WTC11 (cell line): Measurements from ENCODE around the gene ELMOD1. TPM values are rescaled to one million over a fixed set of nuclear protein-coding genes. Genes with fewer than 3 reads are reported as not detected.

ENCODE experiments used
- ATAC-seq: fragments of 200-7000 bp; cut with Tn5 transposase; 2 replicates; pipeline ENCODE4 v1.10.0; 2021; ENCODE audit warnings: mild to moderate bottlenecking, moderate library complexity
- CTCF ChIA-PET: fragments of 300-600 bp; sonication (Branson Sonifier 250); formaldehyde crosslinking; loops from one replicate; lab custom pipeline; 2021; ENCODE audit warnings: antibody characterized with exemption; lab: Charles Lee
- POLR2A ChIA-PET: fragments of 350-600 bp; sonication (Branson Sonifier 250); formaldehyde crosslinking; loops from one replicate; lab custom pipeline; 2021; ENCODE audit warnings: antibody characterized with exemption; lab: Charles Lee
- DNase-seq: peaks from one replicate; pipeline ENCODE4 v3.0.0; 2021; ENCODE audit warnings: low spot score
- H3K27ac Mint-ChIP-seq: 2 replicates; pipeline ENCODE4 v1.8.0; 2021; ENCODE audit warnings: mixed read lengths
- H3K27me3 Mint-ChIP-seq: 2 replicates; pipeline ENCODE4 v1.8.0; 2021; ENCODE audit warnings: low read depth, mild to moderate bottlenecking, moderate library complexity, mixed read lengths
- H3K36me3 Mint-ChIP-seq: 2 replicates; pipeline ENCODE4 v1.8.0; 2021; ENCODE audit warnings: mixed read lengths
- H3K4me1 Mint-ChIP-seq: 2 replicates; pipeline ENCODE4 v1.8.0; 2022; ENCODE audit warnings: mixed read lengths
- H3K4me3 Mint-ChIP-seq: 2 replicates; pipeline ENCODE4 v1.8.0; 2021; ENCODE audit warnings: mild to moderate bottlenecking, moderate library complexity, mixed read lengths
- H3K9me3 Mint-ChIP-seq: 2 replicates; pipeline ENCODE4 v1.8.0; 2021; ENCODE audit warnings: mixed read lengths
- ATF1 ChIP-seq: sonication (generic); formaldehyde crosslinking; IDR thresholded peaks from 2 replicates; pipeline ENCODE4 v1.8.1; 2023; ENCODE audit warnings: mild to moderate bottlenecking, moderate library complexity, missing genetic modification reagents
- ATF3 ChIP-seq: sonication (generic); formaldehyde crosslinking; conservative IDR thresholded peaks from 2 replicates; pipeline ENCODE4 v1.8.1; 2022; ENCODE audit warnings: mild to moderate bottlenecking, missing genetic modification reagents
- CDX4 ChIP-seq: fragments of 250-450 bp; sonication (Bioruptor Pico); IDR thresholded peaks from 2 replicates; pipeline ENCODE4 v1.9.0; 2021; ENCODE audit warnings: moderate library complexity, mild to moderate bottlenecking, inconsistent platforms, borderline replicate concordance
- CREM ChIP-seq: sonication (generic); formaldehyde crosslinking; IDR thresholded peaks from 2 replicates; pipeline ENCODE4 v1.8.1; 2022; ENCODE audit warnings: mild to moderate bottlenecking, missing genetic modification reagents, moderate library complexity
- E2F1 ChIP-seq: sonication (generic); formaldehyde crosslinking; IDR thresholded peaks from 2 replicates; pipeline ENCODE4 v1.8.0; 2022; ENCODE audit warnings: mild to moderate bottlenecking, missing genetic modification reagents
- EMX1 ChIP-seq: fragments of 250-450 bp; sonication (Bioruptor Pico); IDR thresholded peaks from 2 replicates; pipeline ENCODE4 v1.8.0; 2021; ENCODE audit warnings: mild to moderate bottlenecking
- FOXP1 ChIP-seq: sonication (generic); formaldehyde crosslinking; IDR thresholded peaks from 2 replicates; pipeline ENCODE4 v1.8.0; 2022; ENCODE audit warnings: missing genetic modification reagents, mild to moderate bottlenecking, moderate library complexity, borderline replicate concordance
- GTF2I ChIP-seq: fragments of 250-450 bp; sonication (Bioruptor Pico); conservative IDR thresholded peaks from 2 replicates; pipeline ENCODE4 v1.4.0; 2021; ENCODE audit warnings: mild to moderate bottlenecking
- HMGXB4 ChIP-seq: sonication (generic); formaldehyde crosslinking; IDR thresholded peaks from 2 replicates; pipeline ENCODE4 v1.8.1; 2023; ENCODE audit warnings: mild to moderate bottlenecking, moderate library complexity, missing genetic modification reagents
- IRF2 ChIP-seq: sonication (generic); formaldehyde crosslinking; IDR thresholded peaks from 2 replicates; pipeline ENCODE4 v1.8.0; 2022; ENCODE audit warnings: low read depth, missing genetic modification reagents, borderline replicate concordance
- MYBL2 ChIP-seq: sonication (generic); formaldehyde crosslinking; IDR thresholded peaks from 2 replicates; pipeline ENCODE4 v1.8.1; 2023; ENCODE audit warnings: mild to moderate bottlenecking, moderate library complexity, missing genetic modification reagents
- NFE2L1 ChIP-seq: sonication (generic); formaldehyde crosslinking; IDR thresholded peaks from 2 replicates; pipeline ENCODE4 v1.8.1; 2023; ENCODE audit warnings: missing genetic modification reagents
- OVOL2 ChIP-seq: fragments of 250-450 bp; sonication (Bioruptor Pico); IDR thresholded peaks from 2 replicates; pipeline ENCODE4 v1.9.0; 2021; ENCODE audit warnings: mild to moderate bottlenecking, borderline replicate concordance
- RORB ChIP-seq: fragments of 250-450 bp; sonication (Bioruptor Pico); IDR thresholded peaks from 2 replicates; pipeline ENCODE4 v1.9.0; 2021; ENCODE audit warnings: mild to moderate bottlenecking
- SMAD4 ChIP-seq: sonication (generic); formaldehyde crosslinking; IDR thresholded peaks from 2 replicates; pipeline ENCODE4 v1.8.0; 2022; ENCODE audit warnings: mild to moderate bottlenecking, missing genetic modification reagents
- SOX15 ChIP-seq: fragments of 250-450 bp; sonication (Bioruptor Pico); IDR thresholded peaks from 2 replicates; pipeline ENCODE4 v1.9.0; 2021; ENCODE audit warnings: mild to moderate bottlenecking
- SP1 ChIP-seq: sonication (generic); formaldehyde crosslinking; conservative IDR thresholded peaks from 2 replicates; pipeline ENCODE4 v1.8.1; 2022; ENCODE audit warnings: missing genetic modification reagents
- TEAD4 ChIP-seq: sonication (generic); formaldehyde crosslinking; IDR thresholded peaks from 2 replicates; pipeline ENCODE4 v1.8.0; 2022; ENCODE audit warnings: mild to moderate bottlenecking, missing genetic modification reagents
- TP53 ChIP-seq: sonication (generic); formaldehyde crosslinking; IDR thresholded peaks from 2 replicates; pipeline ENCODE4 v1.8.1; 2023; ENCODE audit warnings: mild to moderate bottlenecking, missing genetic modification reagents
- ZBTB21 ChIP-seq: sonication (generic); formaldehyde crosslinking; IDR thresholded peaks from 2 replicates; pipeline ENCODE4 v1.8.1; 2023; ENCODE audit warnings: mild to moderate bottlenecking, missing genetic modification reagents, borderline replicate concordance
- ZMAT4 ChIP-seq: fragments of 250-450 bp; sonication (Bioruptor Pico); IDR thresholded peaks from 2 replicates; pipeline ENCODE4 v1.9.0; 2021; ENCODE audit warnings: mild to moderate bottlenecking
- ZNF138 ChIP-seq: sonication (generic); formaldehyde crosslinking; conservative IDR thresholded peaks from 2 replicates; pipeline ENCODE4 v1.8.1; 2022; ENCODE audit warnings: mild to moderate bottlenecking, moderate library complexity, missing genetic modification reagents
- ZNF281 ChIP-seq: sonication (generic); formaldehyde crosslinking; IDR thresholded peaks from 2 replicates; pipeline ENCODE4 v1.8.0; 2023; ENCODE audit warnings: mild to moderate bottlenecking, missing genetic modification reagents
- ZNF396 ChIP-seq: fragments of 250-450 bp; sonication (Bioruptor Pico); IDR thresholded peaks from 2 replicates; pipeline ENCODE4 v1.8.0; 2021; ENCODE audit warnings: mild to moderate bottlenecking, moderate library complexity, borderline replicate concordance
- ZNF423 ChIP-seq: fragments of 250-450 bp; sonication (Bioruptor Pico); IDR thresholded peaks from 2 replicates; pipeline ENCODE4 v2.1.2; 2022; ENCODE audit warnings: mild to moderate bottlenecking, moderate library complexity
- ZNF532 ChIP-seq: fragments of 250-450 bp; sonication (Bioruptor Pico); IDR thresholded peaks from 2 replicates; pipeline ENCODE4 v1.9.0; 2021; ENCODE audit warnings: mild to moderate bottlenecking, borderline replicate concordance
- ZNF671 ChIP-seq: fragments of 250-450 bp; sonication (Bioruptor Pico); IDR thresholded peaks from 2 replicates; pipeline ENCODE4 v1.8.0; 2021; ENCODE audit warnings: mild to moderate bottlenecking
- total RNA-seq: library from RNA; stranded (reverse); gene quantifications from 3 replicates; pipeline ENCODE4 v1.2.3, GENCODE V29; 2021

The ELMOD1 gene
- total RNA-seq, 1 experiment from 2014 or later = 2.3 TPM

- TF ChIP-seq IRF2 (no peak), ZNF423 (CRISPR knock-in tag) (no peak), EMX1 (no peak), CREM (CRISPR knock-in tag) (no peak), FOXP1 (CRISPR knock-in tag) (no peak), OVOL2 (CRISPR knock-in tag) (no peak), SMAD4 (no peak), HMGXB4 (CRISPR knock-in tag) (no peak), E2F1 (CRISPR knock-in tag) (no peak), MYBL2 (CRISPR knock-in tag) (no peak), NFE2L1 (CRISPR knock-in tag) (no peak), ATF3 (CRISPR knock-in tag) (no peak), GTF2I (no peak), ZNF281 (CRISPR knock-in tag) (no peak)
- TF ChIP-seq, all 79 proteins: peak for 0
These were observed 40.1 kb downstream of the ELMOD1 start (continued) for GRCh38 chr11:107631043-107631442.

- CTCF ChIA-PET = no interaction called here
- H3K27me3 Mint-ChIP-seq = no peaks in the 10 kb centered on the region
- no peak for DNase-seq
- no peak for TF ChIP-seq ZNF396 (CRISPR knock-in tag)
- TF ChIP-seq TP53 = no peak
- TF ChIP-seq ATF1 = no peak
- no peak for TF ChIP-seq E2F1 (CRISPR knock-in tag)
- no peak for TF ChIP-seq ZMAT4 (CRISPR knock-in tag)
- TF ChIP-seq EMX1 = no peak
- TF ChIP-seq ZNF138 (CRISPR knock-in tag) = no peak
- TF ChIP-seq RORB = no peak
- no peak for TF ChIP-seq SP1 (CRISPR knock-in tag)
- TF ChIP-seq CDX4 (CRISPR knock-in tag) = no peak
- TF ChIP-seq SOX15 (CRISPR knock-in tag) = no peak
- no peak for TF ChIP-seq ZNF532 (CRISPR knock-in tag)
- TF ChIP-seq TEAD4 (CRISPR knock-in tag) = no peak
- TF ChIP-seq ZBTB21 (CRISPR knock-in tag) = no peak
- no peak for TF ChIP-seq ZNF671 (CRISPR knock-in tag)
- TF ChIP-seq OVOL2 (CRISPR knock-in tag) = no peak
These were observed 41.0 kb downstream of the ELMOD1 start for GRCh38 chr11:107631931-107632330.

More at GRCh38 chr11:107631931-107632330, 41.0 kb downstream of the ELMOD1 start:
- H3K4me1 Mint-ChIP-seq = peaks cover 26% of the 10 kb centered on the region
- no peak for ATAC-seq
- no peak overlapping the region for H3K4me3 Mint-ChIP-seq
- POLR2A ChIA-PET = no interaction called here
- no peaks in the 10 kb centered on the region for H3K9me3 Mint-ChIP-seq
- no peak overlapping the region for H3K27ac Mint-ChIP-seq
- H3K36me3 Mint-ChIP-seq = no peaks in the 10 kb centered on the region
